ENCODE measurements around the gene RPP14.
A peak's percentile ranks its signal among the peaks of the same experiment; 100 is the strongest.
"Not testable (repeated sequence)": the region's sequence is repeated elsewhere in the genome, so short reads cannot be mapped to it uniquely, and the experiment has no call there.

The RPP14 gene

DNA sequence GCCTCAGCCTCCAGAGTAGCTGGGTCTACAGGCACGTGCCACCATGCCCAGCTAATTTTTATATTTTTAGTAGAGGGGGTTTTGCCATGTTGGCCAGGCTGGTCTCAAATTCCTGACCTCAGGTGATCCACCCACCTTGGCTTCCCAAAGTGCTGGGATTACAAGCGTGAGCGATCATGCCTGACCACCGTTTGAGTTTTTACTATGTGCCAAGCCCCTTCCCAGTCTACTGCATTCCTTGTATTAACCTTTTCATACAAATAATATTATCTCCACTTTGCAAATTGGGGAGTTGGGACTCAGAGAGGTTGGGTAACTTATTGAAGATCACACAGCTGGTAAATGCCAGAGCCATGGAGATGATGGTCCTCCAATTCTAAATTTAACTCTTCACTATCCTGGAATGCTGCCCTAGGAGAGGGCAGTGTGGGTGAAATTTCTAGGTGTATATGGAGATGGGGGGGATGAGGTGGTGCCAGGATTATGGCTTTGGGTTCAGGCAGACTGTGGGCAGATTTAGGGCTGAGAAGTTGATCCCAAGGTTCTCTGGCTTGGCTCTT, 25.6 kb downstream of the RPP14 start:
- no peak for DNase-seq (ENCODE audit: low read depth in 2 of 3, low spot score in 1 of 3)

DNA sequence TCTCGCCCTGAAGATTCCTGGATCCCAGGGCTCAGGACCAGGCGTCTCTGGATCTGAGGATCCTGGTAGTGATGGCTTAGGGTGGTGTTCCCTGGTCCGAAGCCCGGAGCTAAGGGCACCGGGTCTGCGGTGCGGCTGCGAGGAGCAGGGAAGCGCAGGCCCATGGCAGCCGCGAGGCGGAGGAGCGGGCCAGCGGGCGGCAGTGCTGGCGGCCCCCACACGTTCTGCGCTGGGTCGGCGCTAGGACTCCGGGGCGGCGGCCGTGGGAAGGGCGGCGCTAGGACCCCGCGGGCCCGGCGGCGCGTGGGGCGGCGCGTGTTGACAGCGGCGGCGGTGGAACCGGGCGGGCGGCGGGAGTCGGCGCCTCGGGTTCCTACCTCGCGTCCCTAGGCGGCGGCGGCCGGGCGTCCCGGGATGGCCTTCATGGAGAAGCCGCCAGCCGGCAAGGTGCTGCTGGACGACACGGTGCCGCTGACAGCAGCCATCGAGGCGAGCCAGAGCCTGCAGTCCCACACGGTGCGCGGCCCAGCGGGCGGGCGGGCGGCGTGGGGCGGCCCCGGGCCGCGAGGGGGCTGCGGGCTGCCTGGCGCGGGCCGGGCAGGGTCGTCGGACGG, 26.6 kb downstream of the RPP14 start, which contains the start of gene PXK:
TSS of gene PXK (plus strand) at position 318 of the 614 bp plus-strand sequence. CDS start at position 415, 97 bp downstream.
- DNase-seq (ENCODE audit: low read depth in 2 of 3, low spot score in 1 of 3): peak; percentile 55 to 77 (median 69)

DNA sequence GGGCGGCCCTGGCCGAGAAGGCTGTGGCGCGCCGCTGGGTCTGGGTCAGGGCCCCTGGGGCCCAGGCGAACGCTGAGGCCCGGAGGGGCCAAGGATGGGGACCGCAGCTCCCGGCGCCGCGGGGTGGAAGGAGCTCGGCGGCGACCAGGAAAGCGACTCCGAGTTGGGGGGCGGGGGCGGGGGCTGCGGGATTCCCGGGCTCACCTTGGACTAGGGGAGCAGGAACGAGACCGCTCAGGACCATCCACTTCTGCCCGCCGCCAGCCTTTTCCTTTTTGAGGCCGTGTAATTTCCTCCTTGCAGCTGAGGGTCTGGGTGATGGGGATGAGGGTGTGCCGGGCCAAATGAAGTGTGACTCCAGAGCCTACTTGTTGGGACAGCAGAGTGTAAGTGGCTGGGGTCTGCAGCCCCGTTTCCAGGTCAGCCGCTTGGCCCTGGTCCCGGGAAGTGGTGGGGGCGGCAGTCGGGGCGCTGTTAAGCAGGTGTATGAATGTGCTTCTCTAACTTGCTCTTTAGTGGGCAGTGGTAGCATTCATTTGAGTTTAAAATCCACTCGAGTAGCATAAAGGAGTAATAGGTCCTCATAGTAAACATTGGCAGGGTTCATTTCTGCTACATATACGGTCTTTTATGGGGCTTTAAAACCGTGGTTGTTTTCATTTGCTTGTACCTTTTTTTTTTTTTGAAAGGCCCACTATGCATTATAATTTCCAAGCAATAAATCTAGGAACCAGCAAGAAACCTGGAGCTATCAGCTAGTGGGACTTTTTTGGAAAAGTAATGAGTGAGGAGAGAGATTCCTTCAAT, 27.4 kb downstream of the RPP14 start:
- no peak for DNase-seq (ENCODE audit: low read depth in 2 of 3, low spot score in 1 of 3)

DNA sequence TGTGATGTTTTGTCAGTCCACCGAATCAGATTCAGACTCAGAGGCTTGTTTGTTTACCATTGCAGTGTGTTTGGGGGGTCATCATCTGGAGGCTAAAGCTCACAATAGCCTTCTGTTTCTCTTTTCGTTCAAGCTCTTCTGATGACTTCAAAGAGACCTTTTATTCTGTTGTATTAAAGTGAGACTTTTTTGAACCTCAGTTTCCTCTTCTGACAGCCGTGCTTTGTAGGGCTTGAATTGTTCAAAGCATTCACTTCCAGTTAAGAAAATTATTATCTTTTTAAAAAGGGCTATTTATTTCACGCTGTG, 27.9 kb downstream of the RPP14 start:
- DNase-seq (ENCODE audit: low read depth in 2 of 3, low spot score in 1 of 3): no peak

DNA sequence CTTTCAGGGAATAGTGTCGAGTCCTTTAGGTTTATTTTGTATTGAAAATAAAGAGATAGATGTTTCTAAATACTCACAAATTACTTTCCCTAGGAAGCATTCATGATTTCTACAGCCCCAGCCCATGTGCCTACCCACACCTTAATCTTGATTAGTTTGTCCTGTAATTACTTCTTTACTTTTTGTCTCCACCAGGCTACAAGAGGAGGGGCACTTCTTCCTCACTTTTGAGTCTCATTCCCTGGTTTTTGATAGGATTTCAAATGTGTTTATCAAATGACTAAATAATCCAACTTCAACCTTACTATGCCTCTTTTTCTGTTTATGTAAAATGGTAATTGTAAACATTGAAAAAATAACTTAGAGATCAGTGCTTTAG, 28.4 kb downstream of the RPP14 start:
- no peak for DNase-seq (ENCODE audit: low read depth in 2 of 3, low spot score in 1 of 3)

DNA sequence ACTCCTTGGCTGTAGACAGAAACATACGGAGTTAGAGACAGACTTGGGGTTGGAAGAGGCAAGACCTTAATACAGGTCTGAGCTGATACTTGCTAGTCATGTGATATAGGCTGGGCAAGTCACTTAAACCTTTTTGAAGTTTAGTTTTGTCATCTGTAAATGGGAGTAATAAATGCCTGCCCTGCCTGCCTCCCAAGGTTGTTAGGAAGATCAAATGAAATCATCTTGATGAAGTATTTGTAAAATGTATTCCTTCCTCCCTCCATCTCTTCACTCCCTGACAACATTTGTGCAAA, 29.6 kb downstream of the RPP14 start:
- no peak for DNase-seq (ENCODE audit: low read depth in 2 of 3, low spot score in 1 of 3)

DNA sequence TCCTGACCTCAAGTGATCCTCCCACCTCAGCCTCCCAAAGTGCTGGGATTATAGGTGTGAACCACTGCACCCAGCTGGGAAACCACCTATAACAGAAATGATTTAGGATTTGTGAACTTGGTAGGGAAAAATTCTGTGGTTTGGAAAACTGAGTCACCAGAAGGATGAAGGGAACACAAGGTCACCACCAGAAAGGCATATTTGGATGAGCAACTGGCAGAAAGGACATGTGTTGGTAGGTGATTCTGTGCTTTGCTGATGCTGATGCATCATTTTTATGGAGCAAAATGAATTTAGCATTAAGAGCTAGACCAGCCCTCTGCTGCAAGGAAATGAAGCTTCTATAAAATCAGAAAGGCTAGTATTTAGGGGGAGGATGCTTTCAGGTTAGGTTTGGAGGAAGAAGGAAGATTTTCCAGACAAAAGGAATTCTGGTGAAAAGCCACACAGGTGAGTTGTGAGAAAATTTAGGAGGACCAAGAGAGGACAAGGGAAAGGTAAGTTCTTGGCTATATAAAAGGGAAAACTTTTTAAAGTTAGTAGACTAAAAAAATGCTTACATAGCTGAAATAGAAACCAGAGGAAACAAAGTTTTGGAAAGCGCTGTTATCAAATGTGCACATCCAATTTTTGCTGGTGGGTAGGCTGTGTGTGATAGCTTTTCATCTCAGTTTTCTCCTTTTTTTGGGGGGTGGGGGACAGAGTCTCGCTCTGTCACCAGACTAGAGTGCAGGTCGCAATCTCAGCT, 30.3 kb downstream of the RPP14 start:
- no peak for DNase-seq (ENCODE audit: low read depth in 2 of 3, low spot score in 1 of 3)

DNA sequence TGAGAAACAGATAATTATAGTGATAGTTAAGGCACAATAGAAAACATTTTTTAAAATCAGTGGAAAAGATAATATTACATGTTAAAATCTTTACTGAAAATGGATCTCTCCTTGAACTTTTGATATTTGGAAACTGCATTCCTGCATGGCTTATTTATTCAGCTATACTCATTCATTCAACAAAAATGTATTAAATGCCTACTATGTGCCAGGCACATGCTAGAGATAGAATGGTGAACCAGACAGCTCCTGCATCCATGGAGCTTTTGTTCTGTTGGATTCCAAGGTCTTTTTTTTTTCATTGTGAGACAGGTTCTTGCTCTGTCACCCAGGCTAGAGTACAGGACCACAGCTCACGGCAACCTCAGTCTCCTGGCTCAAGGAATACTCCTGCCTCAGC, 31.1 kb downstream of the RPP14 start:
- no peak for DNase-seq (ENCODE audit: low read depth in 2 of 3, low spot score in 1 of 3)

DNA sequence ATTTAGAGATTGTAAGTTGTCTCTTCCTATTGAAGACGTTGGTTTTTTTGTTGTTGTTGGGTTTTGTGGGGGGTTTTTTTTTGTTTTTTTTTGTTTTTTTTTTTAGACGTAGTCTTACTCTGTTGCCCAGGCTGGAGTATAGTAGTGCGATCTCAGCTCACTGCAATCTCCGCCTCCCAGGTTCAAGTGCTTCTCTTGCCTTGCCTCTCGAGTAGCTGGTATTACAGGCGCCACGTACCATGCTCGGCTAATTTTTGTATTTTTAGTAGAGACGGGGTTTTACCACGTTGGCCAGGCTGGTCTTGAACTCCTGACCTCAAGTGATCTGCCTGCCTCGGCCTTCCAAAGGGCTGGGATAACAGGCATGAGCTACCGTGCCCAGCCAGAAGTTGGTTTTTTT, 33.1 kb downstream of the RPP14 start:
- DNase-seq (ENCODE audit: low read depth in 2 of 3, low spot score in 1 of 3): not testable (repeated sequence)

DNA sequence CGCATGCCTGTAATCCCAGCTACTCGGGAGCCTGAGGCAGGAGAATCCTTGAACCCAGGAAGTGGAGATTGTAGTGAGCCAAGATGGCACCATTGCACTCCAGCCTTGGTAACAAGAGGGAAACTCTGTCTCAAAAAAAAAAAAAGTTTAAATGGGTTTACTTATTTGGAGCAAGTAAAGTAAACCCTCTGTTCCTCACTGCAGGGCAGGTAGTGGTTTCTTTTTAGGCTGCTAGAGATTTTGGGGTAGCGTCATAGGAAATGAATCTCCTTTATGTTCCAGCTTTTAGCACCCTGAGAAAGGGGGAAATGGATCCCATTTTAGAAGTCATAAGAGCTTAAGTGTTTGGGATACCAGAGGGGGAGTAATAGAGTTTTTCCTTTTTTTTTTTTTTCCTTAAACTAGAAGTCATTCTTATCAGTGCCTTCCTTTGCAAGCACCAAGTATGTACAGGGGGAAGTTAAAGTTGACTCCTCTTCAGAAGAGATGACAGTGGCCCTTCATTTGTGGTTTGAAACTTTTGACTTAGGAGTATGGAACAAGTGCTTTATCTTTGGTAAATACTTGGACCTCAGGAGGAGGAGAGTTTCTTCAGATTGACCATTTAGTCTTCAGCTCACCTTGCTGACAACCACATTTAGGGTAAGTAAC, 34.7 kb downstream of the RPP14 start:
- no peak for DNase-seq (ENCODE audit: low read depth in 2 of 3, low spot score in 1 of 3)

DNA sequence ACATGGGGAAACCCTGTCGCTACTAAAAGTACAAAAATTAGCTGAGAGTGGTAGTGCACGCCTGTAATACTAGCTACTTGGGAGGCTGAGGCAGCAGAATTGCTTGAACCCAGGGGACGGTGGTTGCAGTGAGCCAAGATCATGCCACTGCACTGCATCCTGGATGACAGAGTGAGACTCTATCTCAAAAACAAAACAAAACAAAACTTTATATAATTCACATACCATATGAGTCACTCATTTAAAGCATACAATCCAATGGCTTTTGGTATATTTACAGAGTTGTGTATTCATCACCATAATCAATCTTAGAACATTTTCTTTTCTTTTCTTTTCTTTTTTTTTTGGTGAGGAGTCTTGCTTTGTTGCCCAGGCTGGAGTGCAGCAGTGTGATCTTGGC, 35.3 kb downstream of the RPP14 start:
- DNase-seq (ENCODE audit: low read depth in 2 of 3, low spot score in 1 of 3): no peak

DNA sequence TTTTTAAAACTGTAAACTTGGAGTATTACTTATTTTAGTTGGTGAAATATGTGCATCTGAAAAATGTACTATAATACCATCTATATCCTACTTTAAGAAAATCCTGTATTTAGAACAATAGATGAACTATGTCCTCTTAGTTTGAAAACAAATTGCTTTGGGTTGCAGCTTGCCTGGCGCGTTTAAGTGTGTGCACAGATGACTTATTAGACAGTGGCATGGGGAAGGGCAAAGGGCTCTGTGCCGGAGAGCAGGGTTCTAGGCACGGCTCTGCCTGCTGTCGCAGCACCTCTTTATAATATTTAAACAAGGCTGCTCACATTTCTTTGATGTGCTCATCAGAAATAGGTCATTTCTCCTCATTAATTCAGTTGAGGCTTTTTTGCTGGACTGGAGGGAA, 36.6 kb downstream of the RPP14 start:
- no peak for DNase-seq (ENCODE audit: low read depth in 2 of 3, low spot score in 1 of 3)

DNA sequence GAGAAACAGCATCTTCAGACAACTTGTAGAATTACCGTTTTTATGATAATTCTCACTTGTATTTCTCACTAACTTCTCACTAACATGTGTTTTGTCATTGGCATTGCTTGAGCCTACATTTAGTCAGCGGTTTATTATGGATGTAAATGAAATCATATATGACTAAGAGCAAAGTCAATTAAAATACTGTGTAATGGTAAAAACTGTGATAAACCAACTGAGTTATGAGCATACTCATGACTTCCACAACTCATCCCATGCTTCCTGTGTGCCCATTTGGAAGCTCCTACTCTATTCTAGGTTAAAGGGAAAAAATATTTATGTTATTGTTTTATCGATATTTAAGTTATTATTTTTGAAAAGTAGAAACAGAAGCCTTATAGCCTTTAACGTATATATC, 39.4 kb downstream of the RPP14 start:
- no peak for DNase-seq (ENCODE audit: low read depth in 2 of 3, low spot score in 1 of 3)

DNA sequence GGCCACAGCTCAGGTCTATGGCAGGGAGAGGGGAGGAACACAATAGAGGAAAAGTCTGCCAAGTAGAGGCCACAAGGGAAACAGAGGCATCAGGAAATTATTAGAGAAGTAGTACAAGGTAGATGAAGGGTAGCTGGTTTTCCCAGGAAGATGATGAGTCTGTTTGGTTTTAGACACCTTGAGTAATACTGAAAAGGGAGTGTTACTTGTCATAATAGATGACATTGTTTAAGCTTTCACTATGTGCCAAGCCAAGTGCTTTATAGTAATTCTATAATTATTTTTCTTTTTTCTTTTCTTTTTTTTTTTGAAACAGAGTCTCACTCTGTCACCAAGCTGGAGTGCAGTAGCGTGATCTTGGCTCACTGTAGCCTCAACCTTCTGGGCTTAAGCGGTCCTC, 40.3 kb downstream of the RPP14 start:
- no peak for DNase-seq (ENCODE audit: low read depth in 2 of 3, low spot score in 1 of 3)

DNA sequence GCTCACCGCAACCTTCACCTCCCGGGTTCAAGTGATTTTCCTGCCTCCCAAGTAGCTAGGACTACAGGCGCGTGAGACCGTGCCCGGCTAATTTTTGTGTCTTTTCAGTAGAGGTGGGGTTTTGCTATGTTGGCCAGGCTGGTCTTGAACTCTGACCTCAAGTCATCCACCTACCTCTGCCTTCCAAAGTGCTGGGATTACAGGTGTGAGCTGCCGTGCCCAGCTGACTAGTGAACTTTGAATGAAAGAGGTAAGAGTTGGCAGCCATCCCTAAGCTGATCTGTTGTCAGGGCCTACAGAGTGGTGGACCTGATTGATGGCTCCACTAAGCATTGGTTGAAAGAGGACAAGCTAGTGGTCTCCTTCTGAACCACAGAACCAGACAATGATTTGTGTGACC, 41.9 kb downstream of the RPP14 start:
- DNase-seq (ENCODE audit: low read depth in 2 of 3, low spot score in 1 of 3): no peak

DNA sequence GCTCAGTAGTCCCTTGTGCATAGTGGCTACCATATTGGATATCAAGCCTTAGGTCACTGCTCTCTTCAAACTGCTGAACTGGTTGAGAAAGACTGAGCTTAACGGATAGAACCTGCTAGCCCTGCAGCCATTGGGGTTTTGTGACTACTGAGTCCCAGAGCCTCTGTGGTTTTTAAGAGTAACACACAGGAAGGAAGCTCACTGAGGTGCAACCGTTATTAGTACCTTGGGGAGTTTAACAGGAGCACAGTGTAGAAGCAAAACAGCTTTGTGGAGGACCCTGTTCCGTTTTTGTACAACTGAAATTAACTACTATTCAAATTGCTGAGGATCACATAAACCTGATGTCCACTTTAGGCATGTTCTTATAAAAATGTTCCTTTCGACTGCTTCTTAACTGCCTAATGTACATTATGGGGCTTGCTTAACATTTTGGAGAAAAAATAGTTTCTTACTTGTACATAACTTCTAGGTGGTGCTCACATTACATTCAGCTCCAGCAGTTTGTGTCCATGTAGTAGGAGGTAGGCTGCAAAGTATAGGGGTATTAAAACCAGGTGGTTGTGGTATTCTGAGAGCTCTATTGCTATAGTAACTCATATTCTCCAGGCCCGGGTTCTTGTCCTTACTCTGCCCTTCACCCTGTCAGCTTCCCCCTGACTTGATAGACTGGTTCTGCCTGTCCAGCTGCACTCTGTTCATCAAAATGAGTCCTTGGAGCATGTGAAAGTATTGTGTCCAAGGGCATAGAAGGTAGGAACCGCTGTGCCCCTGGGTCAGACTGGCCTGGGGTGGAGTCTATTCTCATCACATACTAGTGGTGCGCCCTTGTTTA, 44.0 kb downstream of the RPP14 start:
- DNase-seq (ENCODE audit: low read depth in 2 of 3, low spot score in 1 of 3): no peak

DNA sequence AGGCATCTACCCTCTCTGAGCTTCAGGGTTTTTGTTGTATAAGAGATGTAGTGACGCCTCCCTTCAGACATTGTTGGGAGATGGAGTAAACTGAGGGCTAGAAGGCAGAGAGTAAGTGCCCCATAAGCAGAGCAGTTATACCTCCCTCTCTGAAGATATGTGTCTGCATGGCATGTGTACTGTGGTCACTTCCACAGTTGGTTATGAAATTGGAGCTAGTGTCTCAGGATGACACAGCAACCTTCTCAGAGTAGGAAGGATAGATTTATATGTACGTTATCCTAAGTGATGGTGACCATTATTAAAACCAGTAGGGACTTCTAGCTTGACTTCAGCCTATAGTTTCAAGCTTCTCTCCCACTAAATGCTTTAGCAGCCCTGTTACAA, 44.6 kb downstream of the RPP14 start:
- no peak for DNase-seq (ENCODE audit: low read depth in 2 of 3, low spot score in 1 of 3)

DNA sequence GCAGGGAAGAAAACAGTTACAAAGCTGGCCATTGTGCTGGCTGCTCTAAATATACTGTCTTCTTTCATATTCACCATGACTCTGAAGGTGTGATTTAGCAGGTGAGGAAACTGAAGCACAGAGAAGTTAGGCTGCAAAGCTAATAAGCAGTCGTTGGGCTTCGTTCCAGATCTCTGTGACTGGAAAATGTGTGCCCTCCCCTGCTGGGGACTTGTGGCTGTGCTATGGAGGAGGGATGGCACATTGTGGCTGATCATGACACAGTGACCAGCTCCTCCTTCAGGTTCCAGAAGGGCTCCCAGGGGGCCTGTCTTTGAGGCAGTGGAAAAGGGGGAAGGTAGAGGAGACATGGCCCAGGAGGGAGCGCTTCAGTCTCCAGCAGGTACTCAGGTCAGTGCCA, 45.9 kb downstream of the RPP14 start:
- no peak for DNase-seq (ENCODE audit: low read depth in 2 of 3, low spot score in 1 of 3)

DNA sequence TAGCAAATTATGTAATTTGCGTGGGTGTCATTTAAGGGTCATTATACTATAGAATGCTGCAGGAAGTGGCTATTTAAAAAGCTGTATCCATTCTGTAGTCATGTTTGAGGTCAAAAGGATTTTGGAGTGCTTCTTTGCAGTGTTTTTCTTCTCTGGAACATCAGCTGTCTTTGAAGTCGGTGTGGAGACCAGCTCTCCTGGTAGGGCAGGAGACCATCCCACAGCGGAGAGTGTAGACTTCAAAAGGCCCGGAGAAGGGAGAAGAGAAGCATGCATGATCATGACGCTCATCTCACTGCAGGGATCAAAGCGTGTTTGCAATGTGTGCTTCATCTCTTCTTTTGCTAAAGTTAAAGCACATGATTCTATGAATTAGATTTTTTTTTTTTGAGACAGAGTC, 46.6 kb downstream of the RPP14 start:
- DNase-seq (ENCODE audit: low read depth in 2 of 3, low spot score in 1 of 3): no peak

DNA sequence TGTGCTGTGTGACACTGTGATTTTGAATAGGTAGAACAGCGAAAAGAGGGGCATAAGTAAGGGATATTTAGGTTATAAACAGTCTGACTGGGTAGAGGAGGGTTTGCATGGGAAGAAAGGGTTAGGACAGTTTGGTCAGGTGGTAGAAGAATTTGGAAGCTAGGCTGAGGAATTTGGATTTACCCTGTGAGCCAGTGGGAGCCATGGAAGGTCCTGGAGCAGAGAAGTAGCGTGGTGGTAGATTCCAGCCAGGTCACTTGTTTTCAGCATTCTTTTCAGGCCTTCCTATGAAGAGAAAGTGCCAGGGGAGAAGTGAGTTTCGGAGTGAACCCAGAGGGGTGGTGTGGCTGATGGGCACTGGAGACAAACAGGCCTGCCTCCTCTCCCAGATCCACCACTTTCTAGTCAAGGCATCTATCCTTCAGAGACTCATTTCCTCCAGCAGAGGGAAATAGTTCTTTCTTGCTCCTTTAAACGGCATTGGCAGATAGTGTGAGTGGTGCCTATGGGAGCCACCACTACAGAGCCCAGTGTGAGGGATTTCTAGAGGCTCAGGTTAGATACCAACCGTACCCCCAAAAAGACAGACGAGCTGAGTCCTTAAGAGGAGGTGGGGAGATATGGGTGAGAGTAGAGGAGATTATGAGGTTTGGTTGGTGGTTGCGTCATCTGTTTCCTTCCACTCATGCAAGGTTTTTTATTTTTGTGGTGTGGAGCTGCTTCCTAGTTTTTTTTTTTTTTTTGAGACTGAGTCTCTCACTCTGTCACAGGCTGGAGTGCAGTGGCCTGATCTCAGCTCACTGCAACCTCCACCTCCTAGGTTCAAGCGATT, 47.9 kb downstream of the RPP14 start:
- no peak for DNase-seq (ENCODE audit: low read depth in 2 of 3, low spot score in 1 of 3)
